Ishikawa (cell line): ENCODE data around the gene MRFAP1.

Source experiments
- CEBPB ChIP-seq: IDR thresholded peaks from 2 replicates; pipeline ENCODE4 v1.6.1; 2012
- CREB1 ChIP-seq: IDR thresholded peaks from 2 replicates; pipeline ENCODE4 v1.6.1; 2012; ENCODE audit warnings: low read depth
- EGR1 ChIP-seq: IDR thresholded peaks from 2 replicates; pipeline ENCODE4 v1.6.1; 2012
- EP300 ChIP-seq: IDR thresholded peaks from 2 replicates; pipeline ENCODE4 v1.6.1; 2012; ENCODE audit warnings: borderline replicate concordance
- FOXM1 ChIP-seq: IDR thresholded peaks from 2 replicates; pipeline ENCODE4 v1.6.1; 2012; ENCODE audit warnings: low read depth, borderline replicate concordance
- MAX ChIP-seq: IDR thresholded peaks from 2 replicates; pipeline ENCODE4 v1.6.1; 2012
- NFIC ChIP-seq: IDR thresholded peaks from 2 replicates; pipeline ENCODE4 v1.6.1; 2012
- RAD21 ChIP-seq: IDR thresholded peaks from 2 replicates; pipeline ENCODE4 v1.6.1; 2012; ENCODE audit warnings: low read depth
- REST ChIP-seq: IDR thresholded peaks from 2 replicates; pipeline ENCODE4 v1.6.1; 2012; ENCODE audit warnings: low read depth, mild to moderate bottlenecking
- TAF1 ChIP-seq: IDR thresholded peaks from 2 replicates; pipeline ENCODE4 v1.6.1; 2012; ENCODE audit warnings: low read depth, mild to moderate bottlenecking
- TCF12 ChIP-seq: IDR thresholded peaks from 2 replicates; pipeline ENCODE4 v1.6.1; 2012; ENCODE audit warnings: low read depth
- TEAD4 ChIP-seq: IDR thresholded peaks from 2 replicates; pipeline ENCODE4 v1.6.1; 2012
- USF1 ChIP-seq: IDR thresholded peaks from 2 replicates; pipeline ENCODE4 v1.6.1; 2012
- YY1 ChIP-seq: IDR thresholded peaks from 2 replicates; pipeline ENCODE4 v1.6.1; 2012; ENCODE audit warnings: low read depth
- ZBTB7A ChIP-seq: IDR thresholded peaks from 2 replicates; pipeline ENCODE4 v1.6.1; 2012; ENCODE audit warnings: low read depth

Gene MRFAP1

GRCh38 chr4:6627832-6628231 is 12.7 kb upstream of the MRFAP1 start:
- TF ChIP-seq FOXM1 (no peak), TEAD4 (no peak), YY1 (no peak), ZBTB7A (no peak), TCF12 (no peak)

GRCh38 chr4:6632125-6632524 is 8.4 kb upstream of the MRFAP1 start:
- TF ChIP-seq USF1 (no peak), FOXM1 (no peak), TEAD4 (no peak), EGR1 (no peak), NFIC (no peak)

- TF ChIP-seq CEBPB = peak; percentile 76
- no peak for TF ChIP-seq RAD21
These were observed 7.2 kb upstream of the MRFAP1 start for GRCh38 chr4:6633091-6633906.

- TF ChIP-seq TCF12 = no peak
- TF ChIP-seq MAX = no peak
- TF ChIP-seq RAD21 = no peak
- TF ChIP-seq REST = no peak
- no peak for TF ChIP-seq ZBTB7A
- no peak for TF ChIP-seq YY1
- TF ChIP-seq FOXM1 = no peak
- no peak for TF ChIP-seq EGR1
- TF ChIP-seq TAF1 = no peak
These were observed 5.7 kb upstream of the MRFAP1 start for GRCh38 chr4:6634746-6635145.

- TF ChIP-seq CREB1 (no peak), USF1 (no peak), YY1 (no peak), NFIC (no peak), ZBTB7A (no peak), TAF1 (no peak), RAD21 (no peak)
These were observed 1.3 kb upstream of the MRFAP1 start for GRCh38 chr4:6639137-6639680.

GRCh38 chr4:6641164-6641970 is 882 bp downstream of the MRFAP1 start:
- no peak for TF ChIP-seq CREB1
- TF ChIP-seq MAX = peak; percentile 45; the same call in 1 of the 2 replicates
- TF ChIP-seq NFIC = no peak

- no peak for TF ChIP-seq EP300
- no peak for TF ChIP-seq MAX
- no peak for TF ChIP-seq ZBTB7A
- no peak for TF ChIP-seq RAD21
- no peak for TF ChIP-seq NFIC
- TF ChIP-seq FOXM1 = no peak
- no peak for TF ChIP-seq TCF12
- no peak for TF ChIP-seq REST
- TF ChIP-seq EGR1 = no peak
- TF ChIP-seq CEBPB = no peak
- no peak for TF ChIP-seq TAF1
- no peak for TF ChIP-seq YY1
- no peak for TF ChIP-seq TEAD4
- no peak for TF ChIP-seq CREB1
- TF ChIP-seq USF1 = no peak
These were observed 1.5 kb downstream of the MRFAP1 start for GRCh38 chr4:6641971-6642320.
